ENCODE data around the gene STK39.

DNA sequence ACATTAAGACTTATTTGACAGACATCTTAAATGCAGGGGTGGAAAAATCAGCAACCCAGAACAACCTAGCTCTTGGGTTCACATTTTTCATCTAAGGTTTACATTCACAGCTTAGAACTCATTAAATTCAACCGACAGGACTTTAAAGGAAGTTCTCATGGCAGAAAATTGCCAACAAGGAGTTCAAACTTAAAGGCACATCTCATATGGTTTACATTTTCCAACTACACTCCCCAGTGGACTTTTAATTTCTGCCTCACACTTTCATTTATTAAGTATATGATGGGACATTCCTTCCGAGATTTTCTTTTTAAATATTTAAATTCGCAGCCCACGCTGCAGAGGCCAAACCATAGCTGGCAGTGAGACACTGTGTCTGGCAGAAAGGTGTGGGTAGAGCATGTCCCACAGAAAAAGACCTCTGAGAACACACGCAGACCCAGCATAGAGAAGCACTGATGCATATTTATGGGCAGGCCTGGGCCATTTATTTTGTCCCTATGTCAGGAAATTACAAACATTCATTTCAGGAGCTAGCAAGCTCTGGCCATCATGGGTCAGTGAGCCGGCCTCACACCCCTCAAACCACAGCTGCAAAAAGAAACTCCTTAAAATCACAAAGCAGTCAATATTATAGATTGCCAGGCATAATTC is 46.3 kb downstream of the STK39 start:
- TF ChIP-seq, protein P1, sequence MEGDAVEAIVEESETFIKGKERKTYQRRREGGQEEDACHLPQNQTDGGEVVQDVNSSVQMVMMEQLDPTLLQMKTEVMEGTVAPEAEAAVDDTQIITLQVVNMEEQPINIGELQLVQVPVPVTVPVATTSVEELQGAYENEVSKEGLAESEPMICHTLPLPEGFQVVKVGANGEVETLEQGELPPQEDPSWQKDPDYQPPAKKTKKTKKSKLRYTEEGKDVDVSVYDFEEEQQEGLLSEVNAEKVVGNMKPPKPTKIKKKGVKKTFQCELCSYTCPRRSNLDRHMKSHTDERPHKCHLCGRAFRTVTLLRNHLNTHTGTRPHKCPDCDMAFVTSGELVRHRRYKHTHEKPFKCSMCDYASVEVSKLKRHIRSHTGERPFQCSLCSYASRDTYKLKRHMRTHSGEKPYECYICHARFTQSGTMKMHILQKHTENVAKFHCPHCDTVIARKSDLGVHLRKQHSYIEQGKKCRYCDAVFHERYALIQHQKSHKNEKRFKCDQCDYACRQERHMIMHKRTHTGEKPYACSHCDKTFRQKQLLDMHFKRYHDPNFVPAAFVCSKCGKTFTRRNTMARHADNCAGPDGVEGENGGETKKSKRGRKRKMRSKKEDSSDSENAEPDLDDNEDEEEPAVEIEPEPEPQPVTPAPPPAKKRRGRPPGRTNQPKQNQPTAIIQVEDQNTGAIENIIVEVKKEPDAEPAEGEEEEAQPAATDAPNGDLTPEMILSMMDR (IDR thresholded peaks at IDR 0.05; ENCODE audit: low read depth, low read length, poor library complexity, severe bottlenecking), result no peak
- TF ChIP-seq EZH2phosphoT487 (IDR thresholded peaks at IDR 0.05; ENCODE audit: borderline replicate concordance, low read length), result no peak
